ENCODE data around the gene PHKA1. TPM values are rescaled to one million over a fixed set of nuclear protein-coding genes. Genes with fewer than 3 reads are reported as not detected.
"Not testable (repeated sequence)": the region's sequence is repeated elsewhere in the genome, so short reads cannot be mapped to it uniquely, and the experiment has no call there.

Gene PHKA1
- total RNA-seq, 4 donors from 2014 or later: 0.76 to 4.0 (median 2.5) TPM

GRCh38 chrX:72554448-72555140, 159.5 kb downstream of the PHKA1 start:
- 67 to 71% methylated on average over 3 to 14 of the region's 16 CpGs for WGBS, 2 donors
- DNase-seq (ENCODE audit: low spot score in 2 of 2): no peak
- intact Hi-C loops (cut with DNase I; ENCODE audit: low total_unique reads): no loop called here
- TF ChIP-seq POLR2A (IDR thresholded peaks at IDR 0.05) (no peak), CTCF (IDR thresholded peaks at IDR 0.05) (no peak)
- H3K4me3 ChIP-seq (ENCODE audit: low read depth, poor library complexity, severe bottlenecking): no peak overlapping the region

GRCh38 chrX:72552443-72552842, 161.7 kb downstream of the PHKA1 start:
- 66 to 73% methylated on average over 6 of the region's 6 CpGs for WGBS, 2 donors
- DNase-seq (ENCODE audit: low spot score in 2 of 2); H3K4me3 ChIP-seq (ENCODE audit: low read depth, poor library complexity, severe bottlenecking); intact Hi-C loops (cut with DNase I; ENCODE audit: low total_unique reads): not testable (repeated sequence)

- no peak overlapping the region for H3K4me3 ChIP-seq (ENCODE audit: low read depth, poor library complexity, severe bottlenecking)
- TF ChIP-seq POLR2A (IDR thresholded peaks at IDR 0.05): no peak
- no peak for TF ChIP-seq CTCF (IDR thresholded peaks at IDR 0.05)
- intact Hi-C loops (cut with DNase I; ENCODE audit: low total_unique reads): no loop called here
- DNase-seq (ENCODE audit: low spot score in 2 of 2): no peak
These were observed 168.1 kb downstream of the PHKA1 start for GRCh38 chrX:72545990-72546389.

- TF ChIP-seq POLR2A (IDR thresholded peaks at IDR 0.05) (no peak), CTCF (IDR thresholded peaks at IDR 0.05) (no peak)
- intact Hi-C loops (cut with DNase I; ENCODE audit: low total_unique reads): no loop called here
- WGBS, 2 donors: 10 to 16% methylated on average over 5 of the region's 5 CpGs
- H3K4me3 ChIP-seq (ENCODE audit: low read depth, poor library complexity, severe bottlenecking): no peak overlapping the region
- DNase-seq (ENCODE audit: low spot score in 2 of 2): no peak
These were observed 173.8 kb downstream of the PHKA1 start for GRCh38 chrX:72540318-72540717.

DNA sequence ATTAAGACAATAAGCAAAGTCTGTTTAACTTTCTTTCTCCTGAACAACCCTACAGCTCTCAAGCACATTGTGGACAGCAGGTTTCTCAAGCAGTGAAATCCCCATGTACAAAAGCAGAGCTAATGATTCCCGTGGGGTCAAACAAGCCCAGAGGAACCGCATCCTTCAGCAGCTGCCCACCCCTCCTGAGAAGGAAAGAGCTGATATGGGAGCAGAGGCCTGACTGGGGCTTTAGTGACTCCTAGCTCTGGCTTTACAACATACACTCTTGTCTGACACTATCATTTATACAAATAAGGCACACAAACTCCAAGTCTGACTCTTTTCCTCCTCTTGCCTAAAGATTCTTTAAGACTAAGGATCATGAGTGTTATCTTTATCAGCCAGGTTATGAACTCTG, 174.3 kb downstream of the PHKA1 start:
- intact Hi-C loops (cut with DNase I; ENCODE audit: low total_unique reads): no loop called here
- TF ChIP-seq CTCF (IDR thresholded peaks at IDR 0.05): no peak
- WGBS, 2 donors: 85 to 96% methylated on average over 2 of the region's 2 CpGs
- DNase-seq (ENCODE audit: low spot score in 2 of 2): no peak
- no peak overlapping the region for H3K4me3 ChIP-seq (ENCODE audit: low read depth, poor library complexity, severe bottlenecking)

GRCh38 chrX:72536542-72536941, 177.6 kb downstream of the PHKA1 start:
- TF ChIP-seq POLR2A (IDR thresholded peaks at IDR 0.05) (no peak), CTCF (IDR thresholded peaks at IDR 0.05) (no peak)
- WGBS, 2 donors: 51 to 96% methylated on average over 1 of the region's 1 CpG
- DNase-seq (ENCODE audit: low spot score in 2 of 2): no peak
- H3K4me3 ChIP-seq (ENCODE audit: low read depth, poor library complexity, severe bottlenecking): no peak overlapping the region
- intact Hi-C loops (cut with DNase I; ENCODE audit: low total_unique reads): no loop called here

Data from lower leg skin (tissue), 4 donors.